HL-60 (cell line): Measurements from ENCODE around the gene FRAT2.
A peak's percentile ranks its signal among the peaks of the same experiment; 100 is the strongest.

Experiments used
- DNase-seq, 2 experiments: peaks; one replicate each; pipeline ENCODE4 v3.0.0-alpha.2; 2010 to 2020; ENCODE audit warnings: low read depth in 1 of 2, low spot score in 1 of 2
- H3K27ac ChIP-seq: fragments of 250-450 bp; sonication (Bioruptor Pico); replicated peaks from 2 replicates; pipeline ENCODE4 v1.5.1; 2020; ENCODE audit warnings: mild to moderate bottlenecking, moderate library complexity
- H3K27me3 ChIP-seq: fragments of 250-450 bp; sonication (Bioruptor Pico); 2 replicates; pipeline ENCODE4 v1.5.1; 2021; ENCODE audit warnings: mild to moderate bottlenecking, moderate library complexity; ENCODE audit not compliant: insufficient read depth, poor library complexity, severe bottlenecking
- H3K4me3 ChIP-seq: replicated peaks from 2 replicates; pipeline ENCODE4 v1.5.1; 2011; ENCODE audit warnings: mild to moderate bottlenecking, control low read depth, low read length; ENCODE audit not compliant: insufficient read depth
- GABPA ChIP-seq: IDR thresholded peaks from 2 replicates; pipeline ENCODE4 v1.6.1; 2012; ENCODE audit warnings: low read depth
- POLR2AphosphoS5 ChIP-seq: IDR thresholded peaks from 2 replicates; pipeline ENCODE4 v1.6.1; 2012; ENCODE audit warnings: low read depth
- SPI1 ChIP-seq: IDR thresholded peaks from 2 replicates; pipeline ENCODE4 v1.6.1; 2012; ENCODE audit warnings: low read depth, mild to moderate bottlenecking, borderline replicate concordance
- TF ChIP-seq, protein P1 (sequence below): IDR thresholded peaks from 2 replicates; pipeline ENCODE4 v1.6.1; 2012; ENCODE audit warnings: low read depth; ENCODE audit not compliant: insufficient replicate concordance
- TF ChIP-seq, protein P2 (sequence below): IDR thresholded peaks from one replicate; pipeline ENCODE4 v1.5.1; 2011; ENCODE audit warnings: low read length, control low read depth, inconsistent platforms; ENCODE audit not compliant: insufficient read depth

Gene FRAT2

DNA sequence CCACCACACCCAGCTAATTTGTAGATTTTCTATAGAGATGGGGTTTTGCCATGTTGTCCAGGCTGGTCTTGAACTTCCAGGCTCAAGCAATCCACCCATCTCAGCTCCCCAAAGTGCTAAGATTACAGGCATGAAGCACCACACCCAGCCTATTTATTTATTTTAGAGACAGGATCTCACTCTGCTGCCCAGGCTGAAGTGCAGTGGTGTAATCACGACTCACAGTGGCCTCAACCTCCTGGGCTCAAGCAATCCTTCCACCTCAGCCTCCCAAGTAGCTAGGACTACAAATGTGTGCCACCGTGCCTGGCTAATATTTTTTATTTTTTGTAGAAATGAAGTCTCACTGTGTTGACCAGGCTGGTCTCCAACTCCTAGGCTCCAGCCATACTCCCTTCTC lies 6.9 kb upstream of the FRAT2 start:
- no peak overlapping the region for H3K27ac ChIP-seq
- H3K27me3 ChIP-seq, result no peaks in the 10 kb centered on the region
- TF ChIP-seq SPI1, result no peak
- TF ChIP-seq POLR2AphosphoS5, result no peak
- TF ChIP-seq, protein P1, sequence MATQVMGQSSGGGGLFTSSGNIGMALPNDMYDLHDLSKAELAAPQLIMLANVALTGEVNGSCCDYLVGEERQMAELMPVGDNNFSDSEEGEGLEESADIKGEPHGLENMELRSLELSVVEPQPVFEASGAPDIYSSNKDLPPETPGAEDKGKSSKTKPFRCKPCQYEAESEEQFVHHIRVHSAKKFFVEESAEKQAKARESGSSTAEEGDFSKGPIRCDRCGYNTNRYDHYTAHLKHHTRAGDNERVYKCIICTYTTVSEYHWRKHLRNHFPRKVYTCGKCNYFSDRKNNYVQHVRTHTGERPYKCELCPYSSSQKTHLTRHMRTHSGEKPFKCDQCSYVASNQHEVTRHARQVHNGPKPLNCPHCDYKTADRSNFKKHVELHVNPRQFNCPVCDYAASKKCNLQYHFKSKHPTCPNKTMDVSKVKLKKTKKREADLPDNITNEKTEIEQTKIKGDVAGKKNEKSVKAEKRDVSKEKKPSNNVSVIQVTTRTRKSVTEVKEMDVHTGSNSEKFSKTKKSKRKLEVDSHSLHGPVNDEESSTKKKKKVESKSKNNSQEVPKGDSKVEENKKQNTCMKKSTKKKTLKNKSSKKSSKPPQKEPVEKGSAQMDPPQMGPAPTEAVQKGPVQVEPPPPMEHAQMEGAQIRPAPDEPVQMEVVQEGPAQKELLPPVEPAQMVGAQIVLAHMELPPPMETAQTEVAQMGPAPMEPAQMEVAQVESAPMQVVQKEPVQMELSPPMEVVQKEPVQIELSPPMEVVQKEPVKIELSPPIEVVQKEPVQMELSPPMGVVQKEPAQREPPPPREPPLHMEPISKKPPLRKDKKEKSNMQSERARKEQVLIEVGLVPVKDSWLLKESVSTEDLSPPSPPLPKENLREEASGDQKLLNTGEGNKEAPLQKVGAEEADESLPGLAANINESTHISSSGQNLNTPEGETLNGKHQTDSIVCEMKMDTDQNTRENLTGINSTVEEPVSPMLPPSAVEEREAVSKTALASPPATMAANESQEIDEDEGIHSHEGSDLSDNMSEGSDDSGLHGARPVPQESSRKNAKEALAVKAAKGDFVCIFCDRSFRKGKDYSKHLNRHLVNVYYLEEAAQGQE, result no peak
- no peak for DNase-seq
- no peak overlapping the region for H3K4me3 ChIP-seq

DNA sequence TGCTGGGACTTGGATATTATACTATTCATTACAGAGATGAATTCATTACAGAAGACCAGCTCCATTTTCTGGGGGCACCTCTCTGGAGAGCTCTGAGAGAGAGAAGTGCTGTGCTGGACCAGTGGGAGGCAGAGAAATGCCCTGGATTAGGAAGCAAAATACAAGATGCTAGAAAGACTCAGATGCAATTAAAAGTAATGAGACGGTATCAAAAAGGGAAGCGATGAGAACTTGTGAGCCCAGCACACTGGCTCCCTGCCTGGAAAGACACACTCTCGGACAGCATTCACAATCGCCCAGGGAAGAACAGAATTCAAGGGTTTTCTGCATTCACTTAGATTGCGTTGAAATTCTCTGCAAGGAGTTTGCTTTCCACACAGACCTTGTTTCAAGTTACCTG lies 3.5 kb upstream of the FRAT2 start:
- H3K4me3 ChIP-seq, result no peak overlapping the region
- no peak for DNase-seq
- TF ChIP-seq SPI1 (no peak), POLR2AphosphoS5 (no peak), GABPA (no peak)
- TF ChIP-seq, protein P1, result no peak
- TF ChIP-seq, protein P2, sequence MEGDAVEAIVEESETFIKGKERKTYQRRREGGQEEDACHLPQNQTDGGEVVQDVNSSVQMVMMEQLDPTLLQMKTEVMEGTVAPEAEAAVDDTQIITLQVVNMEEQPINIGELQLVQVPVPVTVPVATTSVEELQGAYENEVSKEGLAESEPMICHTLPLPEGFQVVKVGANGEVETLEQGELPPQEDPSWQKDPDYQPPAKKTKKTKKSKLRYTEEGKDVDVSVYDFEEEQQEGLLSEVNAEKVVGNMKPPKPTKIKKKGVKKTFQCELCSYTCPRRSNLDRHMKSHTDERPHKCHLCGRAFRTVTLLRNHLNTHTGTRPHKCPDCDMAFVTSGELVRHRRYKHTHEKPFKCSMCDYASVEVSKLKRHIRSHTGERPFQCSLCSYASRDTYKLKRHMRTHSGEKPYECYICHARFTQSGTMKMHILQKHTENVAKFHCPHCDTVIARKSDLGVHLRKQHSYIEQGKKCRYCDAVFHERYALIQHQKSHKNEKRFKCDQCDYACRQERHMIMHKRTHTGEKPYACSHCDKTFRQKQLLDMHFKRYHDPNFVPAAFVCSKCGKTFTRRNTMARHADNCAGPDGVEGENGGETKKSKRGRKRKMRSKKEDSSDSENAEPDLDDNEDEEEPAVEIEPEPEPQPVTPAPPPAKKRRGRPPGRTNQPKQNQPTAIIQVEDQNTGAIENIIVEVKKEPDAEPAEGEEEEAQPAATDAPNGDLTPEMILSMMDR, result no peak
- no peak overlapping the region for H3K27ac ChIP-seq
- no peaks in the 10 kb centered on the region for H3K27me3 ChIP-seq

DNA sequence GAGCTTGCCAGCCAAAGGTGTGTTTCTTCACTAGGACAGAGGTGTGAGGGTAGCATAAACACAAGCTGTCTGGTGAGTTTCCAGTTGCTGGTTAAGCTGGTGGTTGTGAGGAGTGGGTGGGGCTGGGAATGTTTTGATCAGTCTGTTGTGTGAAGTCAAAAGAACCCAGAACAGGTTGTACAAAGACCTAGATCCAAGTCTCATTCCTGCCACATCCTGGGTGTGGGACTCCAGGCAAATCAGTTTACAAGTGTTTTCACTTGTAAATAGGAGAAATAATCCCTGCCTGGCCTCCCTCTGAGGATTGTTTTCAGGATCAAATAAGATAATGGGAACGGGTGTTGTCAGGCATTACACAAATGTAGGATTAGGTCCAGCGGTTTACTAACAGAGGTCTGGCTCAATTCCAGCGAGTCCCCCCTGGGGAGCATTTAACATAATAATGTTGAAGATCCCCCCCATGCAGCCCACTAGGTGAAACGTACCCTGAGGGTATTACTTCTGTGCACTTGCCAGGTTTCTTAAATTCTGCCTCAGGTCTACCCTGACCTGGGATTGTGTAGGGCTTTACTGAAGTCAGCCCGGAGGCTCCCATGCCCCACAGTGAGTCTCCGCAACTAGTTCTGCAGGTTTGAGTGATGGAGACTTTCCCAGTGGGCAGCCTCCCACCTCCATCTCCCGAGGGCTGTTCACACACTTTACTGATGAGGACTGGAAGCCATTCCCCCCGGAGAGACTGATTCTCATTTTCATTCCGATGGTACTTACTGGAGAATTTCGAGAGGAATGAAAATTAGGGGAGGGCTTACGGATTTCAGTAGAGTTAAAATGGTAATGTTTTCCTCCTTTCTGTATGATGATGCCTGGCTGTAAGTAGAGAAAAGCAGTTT lies 2.7 kb upstream of the FRAT2 start:
- H3K27ac ChIP-seq, result peak overlapping the region; percentile 98

More for the DNA sequence above, 2.7 kb upstream of the FRAT2 start:
- no peak for DNase-seq
- H3K27me3 ChIP-seq, result no peaks in the 10 kb centered on the region
- no peak overlapping the region for H3K4me3 ChIP-seq
- no peak for TF ChIP-seq SPI1
- no peak for TF ChIP-seq GABPA
- no peak for TF ChIP-seq POLR2AphosphoS5
- TF ChIP-seq, protein P1, result no peak
- TF ChIP-seq, protein P2, result no peak
